DOHH2 (cell line): ENCODE measurements around the gene COA8.

Experiments
- H3F3A ChIP-seq: fragments of 200-600 bp; sonication (generic), shearing (Covaris generic); 2 replicates; pipeline ENCODE4 v1.6.0; 2016; ENCODE audit warnings: antibody characterized with exemption, mild to moderate bottlenecking; ENCODE audit not compliant: control insufficient read depth, insufficient read depth
- H3K27ac ChIP-seq: fragments of 200-600 bp; sonication (generic); 2 replicates; pipeline ENCODE4 v1.5.1; 2014; ENCODE audit warnings: low read depth, mild to moderate bottlenecking, low read length, moderate library complexity
- H3K27me3 ChIP-seq: fragments of 200-600 bp; sonication (generic); 2 replicates; pipeline ENCODE4 v1.6.1; 2014; ENCODE audit warnings: mild to moderate bottlenecking, low read length, mixed read lengths; ENCODE audit not compliant: control insufficient read depth
- H3K36me3 ChIP-seq: fragments of 200-600 bp; sonication (generic); 2 replicates; pipeline ENCODE4 v1.6.1; 2014; ENCODE audit warnings: mild to moderate bottlenecking, low read length, moderate library complexity, mixed read lengths; ENCODE audit not compliant: control insufficient read depth
- H3K4me1 ChIP-seq: fragments of 200-600 bp; sonication (generic); 2 replicates; pipeline ENCODE4 v1.6.1; 2014; ENCODE audit warnings: mild to moderate bottlenecking, low read length, mixed read lengths; ENCODE audit not compliant: control insufficient read depth
- H3K4me2 ChIP-seq: fragments of 200-600 bp; sonication (generic); 2 replicates; pipeline ENCODE4 v1.6.0; 2014; ENCODE audit warnings: mild to moderate bottlenecking, low read length, moderate library complexity
- H3K4me3 ChIP-seq: fragments of 200-600 bp; sonication (generic); 2 replicates; pipeline ENCODE4 v1.5.1; 2014; ENCODE audit warnings: mild to moderate bottlenecking, low read length, mixed read lengths
- H3K79me2 ChIP-seq: fragments of 200-600 bp; sonication (generic); 2 replicates; pipeline ENCODE4 v1.6.1; 2014; ENCODE audit warnings: mild to moderate bottlenecking, low read length, mixed read lengths; ENCODE audit not compliant: control insufficient read depth
- H3K9me2 ChIP-seq: fragments of 200-600 bp; sonication (generic); replicated peaks from 2 replicates; pipeline ENCODE4 v1.6.1; 2014; ENCODE audit warnings: mild to moderate bottlenecking, low read length, mixed read lengths; ENCODE audit not compliant: control insufficient read depth
- H3K9me3 ChIP-seq: fragments of 200-600 bp; sonication (generic); 2 replicates; pipeline ENCODE4 v1.6.1; 2014; ENCODE audit warnings: antibody characterized with exemption, low read length, mixed read lengths; ENCODE audit not compliant: control insufficient read depth, insufficient read depth
- H4K20me1 ChIP-seq: fragments of 200-600 bp; sonication (generic); 2 replicates; pipeline ENCODE4 v1.6.0; 2014; ENCODE audit warnings: low read depth, mild to moderate bottlenecking, antibody characterized with exemption, low read length, moderate library complexity; ENCODE audit not compliant: control insufficient read depth, insufficient read depth
- CTCF ChIP-seq: fragments of 200-600 bp; sonication (generic); IDR thresholded peaks from one replicate; pipeline ENCODE4 v1.5.1; 2014; ENCODE audit warnings: antibody characterized with exemption, mild to moderate bottlenecking, low read depth, low read length; ENCODE audit not compliant: poor library complexity, severe bottlenecking
- EZH2phosphoT487 ChIP-seq: fragments of 200-600 bp; sonication (generic); IDR thresholded peaks from 2 replicates; pipeline ENCODE4 v1.6.1; 2017; ENCODE audit warnings: borderline replicate concordance, mild to moderate bottlenecking, antibody characterized with exemption, low read length, moderate library complexity, mixed read lengths

COA8 gene

GRCh38 chr14:103528146-103528586 is 34.6 kb upstream of the COA8 start:
- peaks cover 32% of the 10 kb centered on the region for H3K4me1 ChIP-seq
- no peak for TF ChIP-seq CTCF
- TF ChIP-seq EZH2phosphoT487 = no peak
- H3K9me2 ChIP-seq = no peaks in the 10 kb centered on the region
- no peak overlapping the region for H3K27ac ChIP-seq
- no peaks in the 10 kb centered on the region for H3F3A ChIP-seq
- peak overlapping the region; percentile 92 for H3K4me2 ChIP-seq
- H3K9me3 ChIP-seq = no peaks in the 10 kb centered on the region
- peaks cover 25% of the 10 kb centered on the region for H3K36me3 ChIP-seq
- no peaks in the 10 kb centered on the region for H3K27me3 ChIP-seq
- peak overlapping the region; percentile 88 for H3K4me3 ChIP-seq
- H4K20me1 ChIP-seq = no peaks in the 10 kb centered on the region
- H3K79me2 ChIP-seq = peaks cover 41% of the 10 kb centered on the region

- peaks cover 32% of the 10 kb centered on the region for H3K4me1 ChIP-seq
Measured at GRCh38 chr14:103528587-103529382, 34.0 kb upstream of the COA8 start, which contains the start of gene TRMT61A. Gene TRMT61A (plus strand): TSS chr14:103529196. CDS start chr14:103529979, 783 bp downstream.

GRCh38 chr14:103529383-103530365 is 33.1 kb upstream of the COA8 start:
- H3K9me2 ChIP-seq = no peaks in the 10 kb centered on the region

More at GRCh38 chr14:103528587-103529382, 34.0 kb upstream of the COA8 start, which contains the start of gene TRMT61A:
- no peaks in the 10 kb centered on the region for H3K27me3 ChIP-seq
- H3K9me3 ChIP-seq = no peaks in the 10 kb centered on the region
- no peaks in the 10 kb centered on the region for H3F3A ChIP-seq
- H3K4me3 ChIP-seq = peak within 1 kb of the TSS; percentile 88
- H3K36me3 ChIP-seq = peaks cover 25% of the 10 kb centered on the region
- no peaks in the 10 kb centered on the region for H4K20me1 ChIP-seq
- peaks cover 41% of the 10 kb centered on the region for H3K79me2 ChIP-seq
- no peak within 1 kb of the TSS for H3K27ac ChIP-seq
- TF ChIP-seq CTCF = no peak
- TF ChIP-seq EZH2phosphoT487 = no peak
- H3K9me2 ChIP-seq = no peaks in the 10 kb centered on the region
- H3K4me2 ChIP-seq = peak within 1 kb of the TSS; percentile 92

More at GRCh38 chr14:103529383-103530365, 33.1 kb upstream of the COA8 start:
- H3K27me3 ChIP-seq = no peaks in the 10 kb centered on the region
- H3K4me3 ChIP-seq = peak overlapping the region; percentile 88
- peak overlapping the region; percentile 92 for H3K4me2 ChIP-seq
- H3F3A ChIP-seq = no peaks in the 10 kb centered on the region
- peaks cover 32% of the 10 kb centered on the region for H3K4me1 ChIP-seq
- H3K9me3 ChIP-seq = no peaks in the 10 kb centered on the region
- H3K27ac ChIP-seq = no peak overlapping the region
- peaks cover 41% of the 10 kb centered on the region for H3K79me2 ChIP-seq
- H3K36me3 ChIP-seq = peaks cover 29% of the 10 kb centered on the region
- TF ChIP-seq CTCF = no peak
- TF ChIP-seq EZH2phosphoT487 = no peak
- H4K20me1 ChIP-seq = no peaks in the 10 kb centered on the region
